ACHN (cell line): Measurements from ENCODE around the gene MON1A.
A peak's percentile ranks its signal among the peaks of the same experiment; 100 is the strongest.

Source experiments
- DNase-seq: peaks from one replicate; pipeline ENCODE4 v3.0.0-alpha.2; 2015
- in situ Hi-C: cut with HindIII; loops from 2 replicates; pipeline ENCODE4 v1.10.0; 2017; ENCODE audit warnings: low sequenced_read_pairs, low pct_ligation_motif_present, low pct_unique_long_range_greater_than_20kb

Gene MON1A

DNA sequence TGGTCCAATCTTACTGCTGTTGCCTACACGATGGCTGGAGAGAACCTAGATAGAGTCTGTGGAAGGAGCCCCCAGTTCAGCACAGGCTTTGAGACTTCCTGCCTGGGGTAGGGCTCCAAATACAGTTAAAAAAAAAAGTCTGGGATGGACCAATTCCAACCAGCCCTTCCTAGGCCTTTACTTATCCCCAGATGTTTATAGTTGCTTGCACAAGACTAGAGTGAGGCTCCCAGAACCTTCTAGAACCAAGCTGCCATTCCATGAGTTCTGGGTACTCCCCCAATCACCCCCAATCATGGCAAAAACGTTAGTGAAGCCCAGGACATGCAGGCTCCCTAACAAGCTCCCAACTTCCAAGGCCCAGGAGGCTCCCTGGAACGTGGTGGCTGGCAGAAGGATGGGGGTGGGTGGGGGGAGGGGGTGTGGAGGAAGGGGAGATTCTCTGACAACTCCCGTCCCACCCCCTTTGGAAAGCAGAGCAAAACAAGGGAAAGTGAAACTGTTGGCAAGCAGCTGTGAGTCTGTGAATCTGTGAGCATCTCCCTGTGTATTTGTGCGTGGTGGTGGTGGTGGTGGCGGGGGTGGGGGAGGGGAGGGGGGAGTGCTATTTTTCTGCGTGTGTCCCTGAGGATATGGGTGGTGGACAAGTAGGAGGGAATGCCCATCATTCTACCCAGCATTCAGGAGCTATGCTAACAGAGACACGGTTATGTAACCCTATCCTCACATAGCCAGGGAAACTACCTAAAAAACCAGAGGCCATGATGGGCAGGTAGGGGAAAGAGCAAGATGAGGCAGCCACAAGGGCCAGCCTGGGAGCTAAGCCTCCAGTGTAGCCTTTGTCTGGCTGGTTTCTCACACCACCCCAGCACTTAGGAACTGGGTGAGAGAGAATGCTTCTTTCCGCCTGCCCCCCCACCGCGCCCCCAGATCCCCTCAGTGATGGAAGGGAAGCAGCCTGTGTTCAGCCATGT, 28.0 kb downstream of the MON1A start:
- in situ Hi-C loops = no loop called here
- DNase-seq = no peak

DNA sequence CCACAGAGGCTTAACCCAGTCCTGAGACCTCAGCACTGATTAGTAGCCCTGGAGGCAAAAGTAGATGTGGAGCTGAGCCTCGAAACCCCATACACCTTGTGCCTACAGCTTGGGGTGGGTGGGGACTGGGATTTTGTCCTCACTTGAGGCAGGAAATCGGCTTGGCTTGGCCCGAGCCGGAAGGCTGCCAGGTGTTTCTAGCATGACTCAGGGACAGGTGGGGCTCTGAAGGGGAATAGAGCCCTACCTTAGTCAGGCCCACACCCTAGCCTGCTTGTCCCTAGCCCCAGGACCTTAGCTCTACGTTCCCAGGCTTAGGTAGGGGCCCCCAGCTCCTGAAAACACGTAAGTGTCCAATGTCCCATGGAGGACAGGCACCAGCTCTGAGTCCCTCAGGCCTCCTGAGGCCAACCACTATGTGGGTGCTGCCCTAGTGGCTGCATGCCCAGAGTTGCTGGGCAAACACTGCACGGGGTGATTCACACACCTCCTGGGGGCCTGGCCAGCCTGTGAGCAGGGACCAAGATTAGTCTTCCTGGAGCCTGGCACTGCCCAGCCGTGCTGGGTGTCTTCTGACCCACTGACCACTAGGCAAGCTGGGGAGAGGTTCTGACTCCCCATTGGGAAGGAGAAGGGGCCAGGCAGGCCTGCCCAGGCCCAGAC, 29.0 kb downstream of the MON1A start:
- in situ Hi-C loops = no loop called here

DNA sequence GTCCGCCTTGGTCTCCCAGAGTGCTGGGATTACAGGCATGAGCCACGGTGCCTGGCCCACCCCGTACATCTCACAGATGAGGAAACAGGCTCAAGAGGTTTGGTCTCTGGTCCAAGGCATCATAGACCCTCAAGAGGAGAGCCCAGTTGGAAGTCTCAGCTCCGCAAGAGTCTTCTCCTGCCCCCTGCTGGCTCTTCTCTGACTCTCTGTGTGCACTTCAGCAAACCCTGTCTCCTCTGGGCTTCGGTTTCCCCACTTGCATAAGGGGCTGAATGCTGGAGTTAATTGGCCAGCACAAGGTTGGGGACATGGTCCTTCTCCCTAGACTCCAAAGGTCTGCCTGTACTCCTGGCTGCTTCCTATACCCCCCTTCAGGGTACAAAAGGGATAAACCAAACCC, 29.8 kb downstream of the MON1A start:
- in situ Hi-C loops = no loop called here
- DNase-seq = no peak

More for the DNA sequence above, 29.0 kb downstream of the MON1A start:
- DNase-seq = peak; percentile 85

DNA sequence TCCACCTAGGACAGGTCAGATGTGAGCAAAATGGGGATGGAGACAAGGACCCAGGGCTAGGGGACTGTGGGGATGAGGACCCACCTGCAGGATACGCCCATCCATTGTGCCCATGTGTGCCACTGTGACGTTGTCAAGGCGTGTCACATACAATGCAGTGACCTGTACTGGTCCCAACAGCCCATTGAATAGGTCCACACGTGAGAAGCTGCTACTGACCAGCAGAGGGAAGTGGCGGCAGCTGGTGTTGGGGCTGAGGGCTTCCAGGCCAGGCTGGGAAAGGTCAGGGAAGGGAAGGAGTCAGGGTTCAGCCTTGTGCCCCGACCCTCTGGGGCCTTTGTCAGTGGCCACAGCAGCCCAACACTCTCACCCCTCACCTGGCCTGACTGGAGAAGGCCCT, 30.6 kb downstream of the MON1A start:
- in situ Hi-C loops = no loop called here
- no peak for DNase-seq

DNA sequence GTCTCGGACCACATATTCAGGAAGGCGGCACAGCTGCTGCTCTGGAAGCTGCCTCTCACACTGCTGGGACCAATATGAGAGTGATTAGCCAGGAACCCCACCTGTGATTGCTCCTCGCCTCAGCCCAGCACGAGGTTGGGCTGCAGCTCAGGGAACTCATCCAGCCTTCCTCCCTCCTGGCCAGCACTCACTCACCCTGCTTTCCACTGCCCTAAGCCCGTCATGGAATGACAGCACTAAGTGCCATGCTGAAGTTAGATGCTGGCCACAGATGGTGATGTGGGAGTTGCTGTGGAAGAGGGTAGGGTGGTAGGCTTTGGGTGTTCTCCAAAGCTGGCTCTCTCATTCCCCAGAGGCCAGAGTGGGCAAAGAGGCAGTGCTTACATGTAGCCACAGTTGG, 33.3 kb downstream of the MON1A start:
- no peak for DNase-seq
- in situ Hi-C loops = no loop called here

DNA sequence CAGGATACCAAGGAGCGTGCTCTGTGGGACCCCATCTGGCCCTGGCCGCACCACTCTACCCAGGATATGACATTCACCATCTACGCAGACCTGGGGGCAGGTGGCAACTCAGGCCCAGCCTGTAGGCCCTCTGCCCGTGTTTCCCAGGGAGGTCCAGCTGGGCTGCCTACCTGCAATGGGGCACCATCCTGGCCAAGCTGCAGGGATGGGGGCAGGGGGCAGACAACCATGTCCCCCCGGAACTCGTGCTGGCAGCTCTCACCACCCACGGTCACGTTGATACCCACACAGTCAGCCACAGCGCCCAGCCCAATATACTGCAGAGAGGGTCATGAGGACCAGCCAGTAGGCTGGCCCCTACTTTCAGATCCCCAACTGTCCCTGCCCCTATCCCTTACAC, 33.8 kb downstream of the MON1A start:
- DNase-seq = no peak
- in situ Hi-C loops = no loop called here

DNA sequence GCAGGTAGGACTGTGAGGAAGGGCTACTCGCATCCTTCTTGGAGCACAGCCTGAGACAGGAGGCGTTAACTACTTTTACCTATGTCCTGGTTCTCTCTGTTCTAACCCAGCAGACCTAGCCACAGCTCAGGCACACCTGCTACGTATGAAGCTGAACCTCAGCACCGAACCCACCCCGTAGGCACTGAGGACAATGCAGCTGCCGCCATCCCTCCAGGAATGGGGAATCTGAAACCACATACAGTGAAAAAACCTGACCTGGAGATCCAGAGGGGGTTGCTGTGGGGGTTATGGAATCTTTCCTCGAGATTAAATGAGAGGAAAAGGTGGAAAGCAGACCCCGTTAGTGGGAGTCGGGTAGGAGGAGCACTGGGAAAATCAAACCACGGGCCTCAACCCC, 40.3 kb downstream of the MON1A start:
- in situ Hi-C loops = no loop called here
- DNase-seq = no peak

DNA sequence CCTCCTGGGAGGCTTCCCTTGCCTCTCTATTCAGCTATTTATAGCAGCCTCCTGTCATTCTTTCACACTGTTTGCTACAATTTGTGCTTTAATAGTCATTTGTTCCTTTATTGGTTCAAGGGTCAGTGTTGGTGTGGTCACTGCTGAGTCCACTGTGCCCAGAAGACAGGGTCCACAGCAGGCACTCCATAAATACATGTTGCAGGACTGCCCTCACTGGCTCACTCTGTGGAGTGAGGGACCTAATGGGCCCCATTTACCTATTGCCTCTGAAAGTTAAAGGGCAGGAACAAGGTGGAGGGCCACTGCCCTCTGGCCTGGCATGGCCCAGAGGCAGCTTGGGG, 42.7 kb downstream of the MON1A start:
- no peak for DNase-seq
- in situ Hi-C loops = no loop called here

DNA sequence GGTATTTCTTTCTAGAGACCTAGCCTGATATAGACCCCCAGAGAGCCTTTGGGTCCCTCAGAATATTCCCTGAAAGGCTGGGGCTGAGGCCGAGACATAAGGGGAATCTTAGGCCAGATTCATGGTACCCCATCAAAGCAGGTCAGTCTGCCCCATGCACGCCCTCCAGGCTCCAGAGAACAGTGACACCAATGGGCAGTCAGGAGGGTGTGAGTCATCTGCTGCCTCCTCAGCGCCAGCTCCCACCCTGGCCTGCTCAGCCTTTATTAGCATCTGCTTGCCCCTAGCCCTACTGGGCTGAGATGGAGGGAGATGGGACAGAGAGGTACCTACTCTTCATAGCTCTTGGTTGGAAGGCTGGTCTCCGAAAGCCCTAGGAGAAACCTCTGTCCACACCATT, 45.6 kb downstream of the MON1A start:
- in situ Hi-C loops = no loop called here
- DNase-seq = no peak

DNA sequence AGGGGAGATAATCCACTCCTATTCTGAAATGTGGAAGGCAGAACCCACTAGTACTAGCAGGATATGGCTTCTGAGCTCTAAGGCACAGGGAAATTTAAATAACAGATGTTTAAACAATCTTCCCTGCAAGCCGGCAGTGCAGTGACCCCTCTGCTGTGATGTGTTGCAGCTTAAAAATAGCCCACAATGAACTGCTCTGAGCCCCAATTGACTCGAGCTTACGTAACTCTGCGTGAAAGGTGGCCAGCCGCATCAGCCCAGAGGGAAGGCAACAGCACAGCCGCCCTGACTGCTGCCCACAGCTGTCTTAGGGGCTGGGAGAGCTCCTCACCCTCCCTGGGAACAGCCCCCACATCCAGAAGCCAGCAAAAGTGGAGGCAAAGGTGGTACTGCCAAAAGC, 47.4 kb downstream of the MON1A start:
- DNase-seq = no peak
- in situ Hi-C loops = no loop called here

DNA sequence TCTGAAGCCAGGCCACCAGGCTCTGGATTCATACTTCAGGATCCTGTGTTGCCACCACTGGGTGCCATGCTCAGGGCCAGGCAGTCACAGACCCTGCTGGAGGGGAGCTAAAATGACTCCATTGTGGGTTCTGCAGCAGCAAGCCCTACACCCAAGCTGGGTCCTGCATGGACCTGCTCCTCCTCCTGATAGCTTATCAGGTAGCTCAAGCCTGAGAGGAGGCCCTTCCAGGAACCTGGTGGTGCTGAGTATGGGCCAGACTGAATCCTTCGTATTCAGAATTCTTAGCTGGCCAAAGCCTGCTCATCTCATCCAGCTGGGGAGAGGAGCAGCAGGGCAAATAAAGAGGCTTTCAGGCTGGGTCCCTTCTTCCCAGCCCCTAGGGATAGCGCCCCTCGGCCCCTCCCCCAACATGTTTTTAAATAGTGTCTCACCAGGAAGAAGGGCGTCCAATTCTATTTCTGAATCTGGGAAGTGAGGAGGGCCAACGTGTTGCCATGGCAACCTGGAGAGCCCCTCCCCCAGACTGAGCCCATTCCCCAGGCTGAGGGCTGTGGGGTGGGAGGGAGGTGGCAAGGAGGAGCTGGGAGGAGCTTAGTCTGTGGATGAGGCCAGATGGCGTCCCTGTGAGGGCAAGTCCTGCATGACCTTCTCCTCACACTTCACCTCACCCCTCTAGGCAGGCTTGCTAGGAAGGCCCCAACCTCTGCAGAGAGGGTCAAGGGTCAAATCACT, 48.9 kb downstream of the MON1A start:
- no peak for DNase-seq
- in situ Hi-C loops = no loop called here

DNA sequence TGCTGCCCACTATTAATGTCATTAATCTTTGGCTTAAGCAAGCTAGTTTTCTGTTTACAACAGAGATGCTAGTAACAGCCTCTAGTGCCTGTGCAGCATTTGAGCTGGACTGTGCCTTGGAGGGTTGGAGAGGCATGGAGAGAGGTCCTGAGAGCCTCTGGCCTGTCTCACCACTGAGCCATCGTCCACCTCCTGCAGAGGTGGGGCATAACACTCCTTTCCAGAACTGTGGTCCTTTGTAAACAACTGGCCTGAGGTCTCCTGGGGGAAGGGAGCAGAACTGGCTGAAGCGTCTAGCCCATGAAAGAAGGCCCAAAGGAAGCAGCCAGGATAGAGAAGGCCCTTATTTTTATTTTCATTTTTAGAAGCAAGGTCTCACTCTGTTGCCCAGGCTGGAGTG, 49.9 kb downstream of the MON1A start:
- in situ Hi-C loops = no loop called here
- DNase-seq = no peak

DNA sequence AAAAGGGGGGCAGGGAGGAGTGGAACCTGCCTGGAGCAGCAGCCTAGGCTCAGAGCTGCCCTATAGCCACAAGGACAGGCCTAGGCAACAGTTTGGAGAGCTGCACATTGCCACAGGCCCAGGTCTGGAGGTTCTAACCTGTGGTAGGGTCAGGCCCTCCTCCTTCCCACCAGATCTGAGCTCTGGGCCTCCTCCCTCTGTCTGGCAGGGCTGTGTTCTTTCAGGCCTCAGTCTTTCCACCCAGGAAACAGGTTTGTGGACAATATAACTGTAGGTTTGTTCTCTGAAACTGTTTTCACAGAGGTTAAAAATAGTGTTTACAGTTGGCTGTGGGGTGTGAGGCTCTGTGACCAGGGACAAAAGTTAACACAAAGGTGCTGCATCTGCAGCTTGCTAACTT, 50.9 kb downstream of the MON1A start:
- in situ Hi-C loops = no loop called here
- no peak for DNase-seq

DNA sequence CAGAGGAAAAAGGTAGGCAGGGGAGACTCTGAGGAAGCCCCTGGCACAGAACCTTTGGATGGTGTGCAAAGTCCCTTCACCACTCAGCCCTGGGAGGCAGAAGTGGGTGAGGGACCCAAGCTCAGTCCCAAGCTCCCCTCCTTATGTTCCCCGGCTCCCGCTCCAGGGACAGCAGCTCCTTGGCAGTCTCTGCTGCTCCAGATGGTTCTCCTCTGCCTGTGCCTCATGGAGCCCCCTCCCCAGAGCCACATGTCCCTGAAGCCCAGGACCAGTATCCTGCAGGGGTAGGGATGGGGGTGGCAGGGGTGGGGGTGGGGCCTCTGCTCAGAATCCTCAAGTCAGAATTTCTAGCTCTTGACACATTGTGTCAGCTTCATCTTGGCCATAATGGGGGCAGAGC, 51.9 kb downstream of the MON1A start:
- no peak for DNase-seq
- in situ Hi-C loops = no loop called here

DNA sequence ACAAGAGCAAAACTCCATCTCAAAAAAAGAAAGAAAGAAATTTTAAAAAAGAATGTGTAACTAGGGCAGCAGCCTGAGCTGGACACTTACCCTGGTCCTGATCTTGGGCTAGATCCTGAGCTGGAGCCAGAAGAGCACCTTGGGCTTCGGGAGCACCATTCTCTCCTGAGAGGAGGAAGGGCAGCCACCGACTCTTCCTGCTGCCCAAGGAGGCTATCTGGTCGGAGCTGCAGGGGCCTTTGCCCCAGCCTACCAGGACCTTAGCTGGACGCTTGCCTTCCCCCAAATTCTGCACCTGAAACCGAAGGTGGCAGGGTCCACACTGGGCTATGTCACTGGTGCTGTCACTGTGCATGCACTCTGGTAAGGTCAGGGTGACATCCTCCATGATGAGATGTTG, 53.0 kb downstream of the MON1A start:
- DNase-seq = no peak
- in situ Hi-C loops = no loop called here

DNA sequence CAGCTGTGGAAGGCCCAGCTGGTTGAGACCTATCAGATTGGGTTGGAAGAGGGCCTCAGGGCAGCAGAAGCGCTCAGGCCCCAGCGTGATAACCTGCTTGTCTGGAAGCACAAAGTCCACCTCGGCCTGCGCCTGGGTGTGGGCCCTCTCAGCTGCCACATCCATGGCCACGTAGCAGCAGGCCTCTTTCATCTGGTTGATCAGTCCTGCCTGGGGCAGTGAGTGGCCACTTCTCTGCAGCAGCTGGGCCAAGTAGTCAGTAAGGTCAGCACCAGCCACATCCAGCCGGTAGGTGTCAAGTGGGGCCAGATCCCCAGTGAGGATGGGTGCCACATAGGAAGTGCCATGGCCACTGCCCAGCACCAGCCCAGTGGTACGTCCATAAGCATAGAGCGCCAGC, 56.0 kb downstream of the MON1A start:
- in situ Hi-C loops = no loop called here
- no peak for DNase-seq

DNA sequence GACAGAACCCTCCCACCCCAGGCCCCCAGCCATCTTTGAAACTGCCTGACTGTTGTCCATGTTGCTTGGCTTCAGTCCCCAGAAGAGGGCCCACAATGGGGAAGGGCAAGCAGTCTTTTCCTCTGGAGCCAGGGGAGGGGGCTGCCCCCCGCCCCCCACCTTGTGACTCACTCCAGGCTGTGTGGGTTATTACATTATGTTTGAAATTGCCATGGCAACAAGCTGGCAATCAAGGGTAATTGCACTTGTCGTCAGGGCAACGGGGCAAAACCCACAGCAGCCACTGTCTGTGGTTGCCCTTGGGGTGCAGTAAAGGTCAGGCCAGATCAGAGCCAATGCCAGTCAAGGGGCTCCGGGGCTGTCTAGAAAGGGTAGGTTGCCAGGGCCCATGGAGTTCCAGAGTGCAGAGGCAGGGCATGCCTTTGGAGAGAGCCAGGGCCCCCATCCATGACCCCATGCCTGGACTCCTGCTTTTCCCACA, 56.8 kb downstream of the MON1A start:
- in situ Hi-C loops = no loop called here
- no peak for DNase-seq

DNA sequence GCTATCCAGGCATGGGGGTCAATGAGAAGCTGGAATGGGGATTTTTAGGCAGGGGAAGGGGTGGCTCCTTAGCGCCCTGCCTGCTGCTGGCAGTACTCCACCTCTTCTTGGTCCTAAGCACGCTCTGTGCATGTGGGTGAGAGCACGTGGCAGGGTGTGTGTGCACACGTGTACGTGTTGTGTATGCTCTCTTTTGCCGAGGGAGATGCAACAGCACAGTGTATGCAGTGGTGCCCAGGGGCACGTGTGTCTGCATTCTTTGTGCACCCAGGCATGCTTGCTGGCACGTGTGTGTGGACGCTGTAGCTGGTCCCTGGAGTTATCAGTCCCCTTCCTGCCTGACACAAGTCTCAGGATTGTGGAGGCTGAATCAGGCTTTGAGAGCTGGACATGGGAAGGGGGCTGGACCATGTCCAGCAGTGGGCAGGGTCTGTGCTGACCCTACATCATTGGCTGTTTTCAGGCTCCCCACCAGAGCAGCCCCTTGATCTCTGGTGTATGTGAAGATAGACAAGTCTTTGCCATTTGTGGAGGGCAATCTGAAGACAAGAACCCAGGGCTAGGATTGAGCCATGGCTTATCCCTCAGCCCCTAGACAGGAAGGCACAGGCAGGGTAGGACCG, 58.0 kb downstream of the MON1A start:
- DNase-seq = no peak
- in situ Hi-C loops = no loop called here

DNA sequence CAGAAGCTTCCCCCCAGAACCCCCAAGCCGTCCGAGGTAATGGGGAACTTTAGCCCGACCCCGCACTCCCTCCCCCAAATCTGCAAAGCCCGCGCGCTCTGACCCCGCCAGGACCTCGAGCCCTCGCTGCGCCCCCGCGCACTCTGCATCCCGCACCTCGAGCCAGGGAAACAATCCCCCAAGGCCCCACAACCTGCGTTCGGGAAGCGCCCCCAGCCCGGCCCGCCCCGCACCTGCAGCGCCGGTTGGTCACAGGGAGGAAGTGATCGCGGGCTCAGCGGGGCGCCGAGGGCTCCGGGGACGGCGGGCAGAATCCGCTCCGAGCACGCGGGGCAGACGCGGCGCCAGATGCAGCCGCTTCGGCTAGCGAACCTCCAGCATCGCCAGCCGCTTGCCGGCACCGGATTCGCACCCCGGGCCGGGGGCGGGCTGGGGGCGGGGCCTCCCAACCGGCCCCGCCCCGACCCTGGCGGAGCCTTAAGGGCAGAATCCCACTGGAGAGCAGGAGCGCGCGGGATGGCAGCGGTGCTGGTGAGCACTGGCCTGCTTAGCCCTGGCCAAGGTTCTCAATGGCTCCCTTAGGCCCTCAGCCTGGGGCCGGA, 60.0 kb downstream of the MON1A start, which contains the start of gene CAMKV:
TSS of gene CAMKV (minus strand) at position 382 of the 602 bp plus-strand sequence. CDS start 7,518 bp downstream, outside the sequence.
- in situ Hi-C loops = no loop called here
- DNase-seq = peak; percentile 6
